Fibroblast of skin of scalp (primary cell): ENCODE data around the gene DPP10.
"Not testable (repeated sequence)": the region's sequence is repeated elsewhere in the genome, so short reads cannot be mapped to it uniquely, and the experiment has no call there.

Experiments used
- DNase-seq: peaks from one replicate; pipeline ENCODE4 v3.0.0-alpha.2; 2013

The DPP10 gene

DNA sequence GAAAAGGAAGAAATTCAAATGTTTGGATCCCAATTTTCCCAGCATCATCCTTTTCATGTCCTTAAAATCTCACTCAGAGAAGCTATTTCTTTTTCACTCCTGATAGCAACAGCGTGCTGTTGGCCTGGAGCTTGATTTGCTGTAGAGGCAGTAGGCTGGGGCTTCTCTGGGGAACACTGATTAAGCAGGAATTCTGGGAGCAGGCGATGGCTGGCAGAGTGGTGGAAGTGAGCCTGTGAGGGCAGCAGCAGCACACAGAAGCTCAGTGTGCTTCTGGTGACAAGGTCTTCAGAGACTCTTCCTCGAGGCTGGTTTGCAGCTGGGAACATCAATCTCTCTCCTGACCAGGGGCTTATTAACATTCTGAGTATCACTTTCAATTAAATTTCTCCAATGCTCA lies 284.6 kb downstream of the DPP10 start:
- no peak for DNase-seq

DNA sequence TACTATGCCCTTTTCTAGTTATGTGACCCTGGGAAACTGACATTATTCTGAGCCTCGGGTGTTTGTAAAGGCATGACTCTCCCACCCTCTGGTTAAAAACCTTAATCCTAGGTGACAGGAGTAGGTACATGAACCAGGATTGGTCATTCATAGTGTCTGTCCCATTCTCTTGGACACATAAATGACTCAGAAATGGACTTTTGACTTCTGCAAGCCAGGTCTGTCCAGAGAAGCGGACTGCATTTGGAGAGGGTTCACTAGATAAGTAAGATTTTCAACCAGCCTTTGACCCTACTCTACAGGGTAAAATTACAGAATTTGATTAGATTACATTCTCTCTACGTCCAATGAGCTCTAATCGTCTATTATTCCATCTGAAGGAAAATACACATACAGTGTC lies 285.9 kb downstream of the DPP10 start:
- no peak for DNase-seq

GRCh38 chr2:114729026-114729425 lies 286.6 kb downstream of the DPP10 start:
- no peak for DNase-seq

DNA sequence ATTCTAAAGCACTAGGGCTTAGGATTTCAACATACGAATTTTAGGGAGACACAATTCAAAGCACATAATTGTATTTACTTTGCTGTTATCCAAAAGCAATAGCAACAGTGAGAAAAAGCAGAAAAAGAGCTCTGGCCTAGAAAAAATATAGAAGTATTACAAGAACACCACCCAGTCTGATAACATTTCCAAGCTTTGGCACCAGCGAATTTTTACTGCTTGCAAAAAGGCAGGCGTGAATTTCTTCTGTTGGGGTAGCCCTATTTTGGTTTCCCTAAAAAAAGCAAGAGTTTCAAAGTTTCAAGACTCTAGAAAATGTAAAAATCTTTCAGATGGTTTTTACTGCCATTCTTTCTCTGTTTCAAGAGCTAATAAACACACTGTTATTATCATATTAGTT lies 292.7 kb downstream of the DPP10 start:
- no peak for DNase-seq

- DNase-seq, result no peak
Measured at GRCh38 chr2:114742245-114742644, 299.8 kb downstream of the DPP10 start.

DNA sequence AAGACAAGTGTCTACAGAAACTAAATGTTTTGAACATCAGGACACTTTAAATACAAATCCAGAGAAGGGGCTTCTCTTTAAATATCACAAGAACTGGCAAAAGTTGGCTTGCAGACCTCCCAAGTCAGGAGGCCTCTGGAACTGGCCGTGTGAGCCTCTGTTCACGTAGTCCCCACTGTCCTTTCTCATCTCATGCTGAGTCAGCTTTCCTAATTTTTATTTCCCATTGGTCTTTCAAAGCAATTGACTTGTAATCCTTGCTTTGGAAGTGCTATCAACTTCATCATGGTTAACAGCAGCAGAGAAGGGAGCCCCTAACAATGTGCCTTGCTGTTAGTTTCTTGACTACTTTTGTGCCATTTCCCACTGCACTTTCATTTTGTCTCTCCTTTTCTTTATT lies 303.3 kb downstream of the DPP10 start:
- no peak for DNase-seq

- not testable (repeated sequence) for DNase-seq
Measured at GRCh38 chr2:114748175-114748574, 305.7 kb downstream of the DPP10 start.

- no peak for DNase-seq
Measured at GRCh38 chr2:114752425-114752824, 310.0 kb downstream of the DPP10 start.

DNA sequence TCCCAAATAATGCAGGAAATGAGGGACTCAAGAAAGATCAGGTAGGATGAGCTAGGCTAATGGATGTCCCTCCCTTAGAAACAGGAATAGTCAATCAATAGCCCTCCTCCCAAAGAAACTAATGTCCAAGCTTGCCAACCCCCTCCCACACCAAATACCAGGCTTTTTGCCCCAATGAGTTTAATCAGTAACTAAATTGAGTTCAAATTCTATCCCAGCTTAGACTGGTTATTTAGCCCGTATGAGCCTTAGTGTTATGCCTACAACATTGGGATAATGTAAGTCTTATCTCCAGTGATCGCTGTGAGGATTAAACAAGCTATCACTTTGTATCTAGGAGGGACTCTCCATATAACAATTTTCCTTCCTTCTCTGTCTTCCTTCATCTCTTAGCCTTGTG lies 310.7 kb downstream of the DPP10 start:
- DNase-seq, result no peak

DNA sequence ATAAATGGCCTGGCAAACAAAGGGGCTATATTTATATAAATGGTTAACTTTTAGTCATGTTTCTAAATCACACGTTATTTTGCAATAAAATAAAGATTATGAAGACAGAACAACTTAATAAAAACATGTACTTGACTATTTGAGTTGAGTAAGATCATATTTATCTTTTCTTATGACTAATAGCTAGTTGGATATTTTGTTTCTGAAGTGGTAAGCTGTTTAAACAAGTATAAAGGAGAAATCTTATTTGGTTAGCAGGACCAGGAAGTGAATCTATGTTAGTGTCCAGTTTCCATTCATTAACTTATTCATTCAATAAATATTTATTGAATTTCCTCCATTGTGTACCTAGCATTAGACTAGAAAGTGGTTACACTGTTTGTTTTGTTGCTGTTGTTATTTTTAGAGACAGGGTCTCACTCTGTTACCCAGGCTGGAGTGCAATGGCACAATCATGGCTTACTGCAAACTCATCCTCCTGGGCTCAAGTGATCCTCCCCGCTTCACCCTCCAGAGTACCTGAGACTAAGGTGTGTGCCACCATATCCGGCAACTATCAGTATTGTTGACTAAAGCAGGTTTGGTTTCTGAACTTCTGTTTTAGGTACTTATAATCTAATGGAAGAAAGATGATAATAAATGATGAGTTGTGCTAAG lies 312.6 kb downstream of the DPP10 start:
- no peak for DNase-seq

DNA sequence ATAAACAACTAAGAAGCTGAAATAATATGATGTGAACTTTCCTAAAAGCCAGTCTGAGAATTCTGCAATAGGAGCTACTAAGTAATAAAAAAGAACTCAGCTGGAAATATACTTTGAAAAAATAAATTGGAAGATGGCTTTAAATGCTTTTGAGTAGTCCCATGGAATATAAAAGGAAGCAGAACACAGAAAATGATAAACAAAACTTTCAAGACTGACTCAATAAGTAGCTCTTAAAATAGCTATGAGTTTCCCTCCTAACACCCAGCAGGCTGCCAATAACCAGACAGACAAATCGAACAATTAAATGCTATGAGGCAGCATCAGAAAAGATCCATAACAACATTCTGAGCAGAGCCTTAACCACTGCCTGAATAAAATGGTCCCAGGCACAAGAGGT lies 319.9 kb downstream of the DPP10 start:
- no peak for DNase-seq

GRCh38 chr2:114762986-114763385 lies 320.5 kb downstream of the DPP10 start:
- DNase-seq, result no peak

GRCh38 chr2:114769110-114769509 lies 326.7 kb downstream of the DPP10 start:
- no peak for DNase-seq

DNA sequence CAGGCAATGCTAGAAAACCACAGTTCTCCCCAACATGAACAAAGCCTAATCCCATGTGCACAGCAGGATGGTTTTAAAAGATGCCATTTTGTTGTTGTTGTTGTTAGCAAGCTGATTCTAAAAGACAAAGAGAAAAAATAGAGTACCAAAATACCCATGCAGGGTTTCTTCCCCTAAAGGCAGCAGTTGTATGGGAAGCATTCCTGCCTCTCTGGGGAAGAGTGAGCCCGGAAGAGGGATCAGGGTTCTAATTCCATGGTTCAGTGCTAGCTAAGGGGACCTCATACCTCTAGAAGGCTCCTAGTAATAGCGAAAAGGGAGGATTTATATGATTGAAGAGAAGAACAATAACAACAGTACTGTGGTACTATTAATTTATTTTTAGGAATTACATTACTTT lies 327.6 kb downstream of the DPP10 start:
- no peak for DNase-seq

- no peak for DNase-seq
Measured at GRCh38 chr2:114784046-114784445, 341.6 kb downstream of the DPP10 start.

- DNase-seq, result no peak
Measured at GRCh38 chr2:114784890-114785583, 342.6 kb downstream of the DPP10 start.

- no peak for DNase-seq
Measured at GRCh38 chr2:114786901-114787300, 344.5 kb downstream of the DPP10 start.

DNA sequence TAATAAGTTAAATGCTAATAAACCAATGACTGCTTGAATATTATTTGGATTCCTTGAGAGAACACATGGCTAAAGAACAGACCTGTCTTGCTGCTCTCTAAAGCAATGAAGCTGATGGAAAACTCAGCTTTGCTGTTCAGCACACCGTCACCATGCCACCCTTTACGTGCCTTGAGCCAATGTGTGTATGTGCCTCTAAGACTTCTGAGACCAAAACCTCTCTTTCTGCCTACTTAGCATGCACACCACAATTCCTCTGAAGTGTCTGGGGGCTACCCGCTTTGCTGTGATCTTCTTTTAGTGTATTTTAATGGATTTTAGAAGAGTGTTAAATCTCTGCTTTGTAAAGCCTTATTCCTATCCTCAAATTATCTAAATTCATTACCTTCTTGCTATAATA lies 345.0 kb downstream of the DPP10 start:
- DNase-seq, result no peak

DNA sequence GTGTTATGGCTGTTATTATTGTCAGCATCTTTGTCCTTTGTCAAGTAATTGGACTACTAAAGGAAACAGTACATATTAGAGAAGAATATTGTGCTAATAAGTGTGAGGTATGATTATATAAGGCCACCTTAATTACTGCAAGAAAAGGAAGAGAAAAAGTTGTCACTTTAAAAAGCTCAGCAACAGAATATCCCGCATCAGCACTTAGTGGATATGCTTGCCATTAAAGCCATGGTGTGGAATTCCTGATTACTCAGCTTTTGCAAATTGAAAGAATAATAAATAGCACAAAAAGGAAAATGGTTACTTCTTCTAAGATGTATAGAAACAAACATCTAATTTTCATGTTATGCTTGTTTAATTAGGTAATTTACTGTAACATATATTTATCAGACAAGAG lies 347.5 kb downstream of the DPP10 start:
- no peak for DNase-seq

GRCh38 chr2:114797540-114797939 lies 355.1 kb downstream of the DPP10 start:
- no peak for DNase-seq

DNA sequence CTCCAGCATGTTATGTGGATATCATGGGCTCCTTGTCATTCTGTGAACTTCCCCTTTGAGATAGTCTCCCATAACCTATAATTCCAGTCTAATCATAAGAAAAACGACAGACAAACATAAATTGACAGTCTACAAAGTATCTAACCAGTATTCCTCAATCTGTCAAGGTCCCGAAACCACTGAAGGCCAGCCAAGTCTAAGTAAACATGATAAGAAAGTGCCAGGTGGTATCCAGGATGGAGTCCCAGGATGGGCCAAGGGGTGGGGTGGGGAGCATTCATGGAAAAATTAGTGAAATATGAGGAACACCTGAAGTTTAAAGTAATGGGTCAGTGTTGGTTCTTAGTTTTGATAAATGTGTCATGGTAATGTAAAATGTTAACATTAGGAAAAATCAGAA lies 355.5 kb downstream of the DPP10 start:
- DNase-seq, result no peak

GRCh38 chr2:114800371-114800770 lies 357.9 kb downstream of the DPP10 start:
- no peak for DNase-seq

- DNase-seq, result no peak
Measured at GRCh38 chr2:114805195-114805594, 362.8 kb downstream of the DPP10 start.

GRCh38 chr2:114810092-114810491 lies 367.7 kb downstream of the DPP10 start:
- DNase-seq, result no peak

- DNase-seq, result no peak
Measured at GRCh38 chr2:114812261-114812660, 369.8 kb downstream of the DPP10 start.
